Upper lobe of right lung (tissue), 1 donor: ENCODE results near the gene FHOD3. TPM values are rescaled to one million over a fixed set of nuclear protein-coding genes. Genes with fewer than 3 reads are reported as not detected.

Experiments used
- ATAC-seq: fragments of 200-7000 bp; cut with Tn5 transposase; one replicate; pipeline ENCODE4 v1.9.1; 2020; ENCODE audit warnings: mild to moderate bottlenecking, moderate library complexity
- DNase-seq: peaks from one replicate; pipeline ENCODE4 v3.0.0-alpha.2; 2020
- H3K27ac ChIP-seq: fragments of 200-600 bp; one replicate; pipeline ENCODE4 v1.8.0; 2022
- H3K27me3 ChIP-seq: fragments of 200-600 bp; one replicate; pipeline ENCODE4 v1.8.0; 2022; ENCODE audit warnings: mild to moderate bottlenecking
- H3K36me3 ChIP-seq: fragments of 200-600 bp; one replicate; pipeline ENCODE4 v1.8.0; 2022
- H3K4me1 ChIP-seq: fragments of 200-600 bp; one replicate; pipeline ENCODE4 v1.8.0; 2022
- H3K4me3 ChIP-seq: fragments of 200-600 bp; one replicate; pipeline ENCODE4 v1.8.0; 2022; ENCODE audit warnings: mild to moderate bottlenecking
- H3K9me3 ChIP-seq: fragments of 200-600 bp; one replicate; pipeline ENCODE4 v1.8.0; 2022
- CTCF ChIP-seq: fragments of 200-600 bp; IDR thresholded peaks from one replicate; pipeline ENCODE4 v1.8.0; 2022; ENCODE audit warnings: antibody characterized with exemption
- intact Hi-C: fragments of 100-400 bp; cut with DNase I; formaldehyde crosslinking; loops from one replicate; pipeline ENCODE4 v1.11.0; 2022
- total RNA-seq: library from RNA; stranded (reverse); fragmentation: NEBNext Ultra II Directional; extraction: Animal tissue kit (Norgen Biotek cat#: 25700); gene quantifications from one replicate; pipeline ENCODE4 v1.2.1, GENCODE V29; 2021
- donor health status: DM: no; HTN: yes; CAD: no; lungs with severe emphysema.

The FHOD3 gene
- total RNA-seq, 1 donor from 2014 or later: 1.9 TPM

- intact Hi-C loops: no loop called here
- Histone ChIP-seq H3K9me3 (no peaks in the 10 kb centered on the region), H3K27me3 (no peaks in the 10 kb centered on the region), H3K36me3 (no peaks in the 10 kb centered on the region), H3K4me3 (no peak overlapping the region), H3K27ac (no peak overlapping the region), H3K4me1 (no peaks in the 10 kb centered on the region)
- no peak for ATAC-seq
- no peak for TF ChIP-seq CTCF
- no peak for DNase-seq
Observed at GRCh38 chr18:36511791-36512352, 214.4 kb downstream of the FHOD3 start.

- ATAC-seq (no peak), DNase-seq (no peak)
- Histone ChIP-seq H3K4me3 (no peak overlapping the region), H3K9me3 (no peaks in the 10 kb centered on the region), H3K27me3 (no peaks in the 10 kb centered on the region), H3K4me1 (no peaks in the 10 kb centered on the region), H3K36me3 (no peaks in the 10 kb centered on the region), H3K27ac (no peak overlapping the region)
- intact Hi-C loops: no loop called here
- TF ChIP-seq CTCF: no peak
Observed at GRCh38 chr18:36513556-36513955, 216.0 kb downstream of the FHOD3 start.

GRCh38 chr18:36514778-36515177, 217.3 kb downstream of the FHOD3 start:
- no peak overlapping the region for H3K27ac ChIP-seq
- no peaks in the 10 kb centered on the region for H3K9me3 ChIP-seq
- no peaks in the 10 kb centered on the region for H3K27me3 ChIP-seq
- no peaks in the 10 kb centered on the region for H3K4me1 ChIP-seq
- intact Hi-C loops: no loop called here
- DNase-seq (no peak), ATAC-seq (no peak)
- H3K36me3 ChIP-seq: no peaks in the 10 kb centered on the region
- TF ChIP-seq CTCF: no peak
- no peak overlapping the region for H3K4me3 ChIP-seq

GRCh38 chr18:36516258-36516657, 218.7 kb downstream of the FHOD3 start:
- Histone ChIP-seq H3K27ac (no peak overlapping the region), H3K9me3 (no peaks in the 10 kb centered on the region), H3K4me3 (no peak overlapping the region), H3K36me3 (no peaks in the 10 kb centered on the region), H3K27me3 (no peaks in the 10 kb centered on the region), H3K4me1 (no peaks in the 10 kb centered on the region)
- intact Hi-C loops: no loop called here
- ATAC-seq: no peak
- no peak for DNase-seq
- no peak for TF ChIP-seq CTCF

GRCh38 chr18:36516726-36517125, 219.2 kb downstream of the FHOD3 start:
- Histone ChIP-seq H3K27ac (no peak overlapping the region), H3K4me1 (no peaks in the 10 kb centered on the region), H3K36me3 (no peaks in the 10 kb centered on the region), H3K9me3 (no peaks in the 10 kb centered on the region), H3K4me3 (no peak overlapping the region), H3K27me3 (no peaks in the 10 kb centered on the region)
- intact Hi-C loops: no loop called here
- TF ChIP-seq CTCF: no peak
- no peak for ATAC-seq
- DNase-seq: no peak

GRCh38 chr18:36518839-36519238, 221.3 kb downstream of the FHOD3 start:
- no peak for DNase-seq
- Histone ChIP-seq H3K9me3 (no peaks in the 10 kb centered on the region), H3K4me3 (no peak overlapping the region), H3K27ac (no peak overlapping the region), H3K27me3 (no peaks in the 10 kb centered on the region), H3K36me3 (no peaks in the 10 kb centered on the region), H3K4me1 (no peaks in the 10 kb centered on the region)
- no peak for TF ChIP-seq CTCF
- ATAC-seq: peak; percentile 22
- intact Hi-C loops: no loop called here
